HUES64 (cell line): Measurements from ENCODE around the gene RBM5.
A peak's percentile ranks its signal among the peaks of the same experiment; 100 is the strongest.

Experiments used
- H3K27ac ChIP-seq: 2 replicates; pipeline ENCODE4 v1.7.0; 2013; ENCODE audit warnings: low read depth, low read length, inconsistent platforms
- H3K27me3 ChIP-seq: 2 replicates; pipeline ENCODE4 v1.6.1; 2013; ENCODE audit warnings: mild to moderate bottlenecking, low read length; ENCODE audit not compliant: insufficient read depth
- H3K36me3 ChIP-seq: 2 replicates; pipeline ENCODE4 v1.6.1; 2013; ENCODE audit warnings: mild to moderate bottlenecking, low read length; ENCODE audit not compliant: insufficient read depth
- H3K4me1 ChIP-seq: 2 replicates; pipeline ENCODE4 v1.6.1; 2013; ENCODE audit warnings: mild to moderate bottlenecking, low read length, moderate library complexity; ENCODE audit not compliant: insufficient read depth
- H3K4me3 ChIP-seq: 2 replicates; pipeline ENCODE4 v1.5.1; 2013; ENCODE audit warnings: mild to moderate bottlenecking, low read length, moderate library complexity
- H3K9ac ChIP-seq: 2 replicates; pipeline ENCODE4 v1.6.1; 2013; ENCODE audit warnings: mild to moderate bottlenecking, low read depth, low read length
- H3K9me3 ChIP-seq: 2 replicates; pipeline ENCODE4 v1.6.1; 2013; ENCODE audit warnings: low read depth, low read length; ENCODE audit not compliant: insufficient read depth
- WGBS: fragments of 150-250, 120-280 bp; methylation state at CpG from one replicate; pipeline ENCODE4 v1.1.7; 2013; ENCODE audit warnings: missing lambda C conversion rate; 5-methylcytosine and 5-hydroxymethylcytosine counted together

Gene RBM5

GRCh38 chr3:50154840-50155490, 66.2 kb downstream of the RBM5 start, which contains the start of gene SEMA3F:
TSS of gene SEMA3F (plus strand) at chr3:50155324. CDS start at chr3:50159623, 4,299 bp downstream.
- Histone ChIP-seq H3K27me3 (peaks cover 31% of the 10 kb centered on the region), H3K4me1 (peaks cover 45% of the 10 kb centered on the region), H3K9me3 (no peaks in the 10 kb centered on the region), H3K27ac (no peak within 1 kb of the TSS), H3K4me3 (peak within 1 kb of the TSS; percentile 83), H3K9ac (peak within 1 kb of the TSS; percentile 68), H3K36me3 (peaks cover 10% of the 10 kb centered on the region)
- WGBS: under 1% methylated on average over 98 of the region's 98 CpGs

DNA sequence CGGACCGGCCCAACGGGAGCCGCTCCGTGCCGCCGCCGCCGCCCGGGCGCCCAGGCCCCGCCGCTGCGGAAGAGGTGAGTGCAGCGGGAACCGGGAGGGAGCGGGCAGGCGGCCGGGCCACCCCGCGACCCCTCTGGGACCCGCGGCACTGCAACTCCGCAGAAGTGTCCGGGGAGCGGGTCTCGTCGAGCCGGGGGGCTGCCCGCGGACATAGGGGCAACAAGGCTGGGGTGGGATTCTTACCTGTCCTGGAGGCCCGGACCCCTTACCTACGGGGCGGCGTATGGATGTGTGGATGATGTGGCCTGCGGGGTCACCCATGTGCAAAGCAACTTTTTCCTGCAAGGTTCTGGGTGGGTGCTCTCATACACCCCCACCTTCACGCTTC, 66.8 kb downstream of the RBM5 start:
- peaks cover 15% of the 10 kb centered on the region for H3K36me3 ChIP-seq
- H3K9me3 ChIP-seq: no peaks in the 10 kb centered on the region
- under 1% methylated on average over 37 of the region's 37 CpGs for WGBS
- peak overlapping the region; percentile 83 for H3K4me3 ChIP-seq
- peaks cover 40% of the 10 kb centered on the region for H3K4me1 ChIP-seq
- peaks cover 31% of the 10 kb centered on the region for H3K27me3 ChIP-seq
- peak overlapping the region; percentile 68 for H3K9ac ChIP-seq
- no peak overlapping the region for H3K27ac ChIP-seq

GRCh38 chr3:50155891-50156290, 67.2 kb downstream of the RBM5 start:
- H3K9ac ChIP-seq: peak overlapping the region; percentile 68

GRCh38 chr3:50156549-50157493, 68.1 kb downstream of the RBM5 start:
- WGBS: 14% methylated on average over 19 of the region's 20 CpGs
- Histone ChIP-seq H3K27ac (no peak overlapping the region), H3K4me1 (peaks cover 29% of the 10 kb centered on the region), H3K4me3 (peak overlapping the region; percentile 83), H3K9me3 (no peaks in the 10 kb centered on the region), H3K27me3 (peaks cover 31% of the 10 kb centered on the region), H3K9ac (peak overlapping the region; percentile 69), H3K36me3 (peaks cover 28% of the 10 kb centered on the region)

More at GRCh38 chr3:50155891-50156290, 67.2 kb downstream of the RBM5 start:
- Histone ChIP-seq H3K4me3 (peak overlapping the region; percentile 83), H3K36me3 (peaks cover 20% of the 10 kb centered on the region), H3K27ac (no peak overlapping the region), H3K9me3 (no peaks in the 10 kb centered on the region), H3K4me1 (peaks cover 37% of the 10 kb centered on the region), H3K27me3 (peaks cover 31% of the 10 kb centered on the region)
- WGBS: 10% methylated on average over 13 of the region's 13 CpGs

- Histone ChIP-seq H3K9me3 (no peaks in the 10 kb centered on the region), H3K27me3 (peaks cover 26% of the 10 kb centered on the region), H3K36me3 (peaks cover 40% of the 10 kb centered on the region), H3K9ac (no peak overlapping the region), H3K4me3 (no peak overlapping the region), H3K27ac (no peak overlapping the region), H3K4me1 (peaks cover 28% of the 10 kb centered on the region; the same call in 1 of the 2 replicates)
- 71% methylated on average over 12 of the region's 12 CpGs for WGBS
These were observed 69.3 kb downstream of the RBM5 start for GRCh38 chr3:50157827-50158529.

DNA sequence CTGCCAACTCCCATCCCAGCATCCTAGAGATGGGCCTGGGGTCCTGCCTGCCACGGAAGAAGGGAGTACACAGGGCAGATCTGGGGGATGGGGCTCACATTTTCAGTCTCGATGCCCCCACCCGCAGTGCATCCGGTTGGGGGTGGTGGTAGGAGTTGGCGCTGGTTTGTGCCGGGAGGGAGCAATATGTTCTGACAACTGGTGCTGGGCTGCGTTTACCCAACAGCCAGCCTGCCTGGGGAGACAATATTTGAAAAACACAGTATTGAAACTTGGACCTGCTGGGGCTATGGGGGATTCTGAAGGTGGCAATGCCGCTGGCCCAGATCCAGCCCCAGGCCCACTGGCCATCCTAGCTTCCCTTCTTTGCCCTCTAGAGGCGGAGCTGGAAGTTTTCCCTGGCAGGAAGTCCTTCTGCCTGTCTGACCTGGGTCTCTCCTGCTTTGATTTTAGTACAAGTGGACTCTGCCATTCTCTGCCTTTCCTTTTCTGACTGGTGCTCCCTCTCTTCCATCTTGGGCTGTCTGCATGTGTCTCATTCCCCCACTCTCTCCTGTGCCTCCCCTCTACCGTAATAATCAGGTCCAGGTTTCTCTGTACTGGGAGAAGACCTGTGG, 69.9 kb downstream of the RBM5 start:
- Histone ChIP-seq H3K27me3 (peaks cover 19% of the 10 kb centered on the region), H3K36me3 (peaks cover 45% of the 10 kb centered on the region), H3K4me3 (no peak overlapping the region), H3K27ac (no peak overlapping the region), H3K4me1 (peaks cover 28% of the 10 kb centered on the region; the same call in 1 of the 2 replicates), H3K9ac (no peak overlapping the region), H3K9me3 (no peaks in the 10 kb centered on the region)
- 84% methylated on average over 9 of the region's 10 CpGs for WGBS

DNA sequence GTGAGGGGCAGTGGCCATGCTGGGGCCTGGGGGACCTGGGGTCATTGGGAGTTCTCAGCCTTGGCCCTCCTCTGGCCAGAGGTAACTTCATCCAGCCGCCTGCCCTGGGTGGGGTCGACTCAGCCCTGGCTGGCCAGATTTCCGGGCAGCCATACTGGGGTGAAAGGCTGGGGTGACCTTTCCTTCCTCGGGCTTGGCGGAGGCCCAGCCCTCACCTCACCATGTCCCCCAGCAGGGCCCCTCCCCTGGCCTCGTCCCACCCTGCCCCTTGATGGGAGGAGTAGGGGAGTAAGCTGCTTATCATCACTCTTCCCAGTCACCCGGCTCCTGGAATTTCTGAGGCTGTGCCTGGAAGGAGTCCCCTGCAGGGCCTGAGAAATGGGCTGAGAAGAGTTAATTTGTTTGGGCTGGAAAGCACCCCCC, 71.9 kb downstream of the RBM5 start:
- no peaks in the 10 kb centered on the region for H3K9me3 ChIP-seq
- H3K36me3 ChIP-seq: peaks cover 45% of the 10 kb centered on the region
- no peak overlapping the region; the same call in 1 of the 2 replicates for H3K9ac ChIP-seq
- H3K27me3 ChIP-seq: peaks cover 9% of the 10 kb centered on the region
- H3K27ac ChIP-seq: no peak overlapping the region
- H3K4me1 ChIP-seq: peaks cover 32% of the 10 kb centered on the region
- 91% methylated on average over 5 of the region's 7 CpGs for WGBS
- H3K4me3 ChIP-seq: no peak overlapping the region

DNA sequence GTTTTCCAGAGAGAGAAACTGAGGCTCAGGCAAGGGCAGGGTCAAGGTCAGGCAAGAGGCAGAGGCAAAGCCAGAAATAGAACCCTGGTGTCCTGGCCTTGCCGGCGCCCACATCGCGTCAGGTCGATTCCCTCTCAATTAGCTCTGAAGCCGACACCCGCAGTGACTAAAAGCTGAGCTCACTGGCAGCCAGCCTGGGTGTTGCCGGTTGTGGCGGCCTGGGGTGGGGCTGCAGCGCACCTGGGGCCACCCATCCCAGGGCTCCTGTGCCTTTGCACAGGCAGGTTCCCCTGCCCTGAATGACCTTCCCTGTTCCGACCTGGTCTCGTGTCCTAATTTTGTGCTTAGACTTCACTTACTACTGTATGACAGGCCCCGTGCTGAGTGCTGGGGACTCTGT, 72.6 kb downstream of the RBM5 start:
- 89% methylated on average over 13 of the region's 13 CpGs for WGBS
- H3K9me3 ChIP-seq: no peaks in the 10 kb centered on the region
- H3K36me3 ChIP-seq: peaks cover 45% of the 10 kb centered on the region
- no peak overlapping the region for H3K9ac ChIP-seq
- H3K4me3 ChIP-seq: no peak overlapping the region
- peaks cover 35% of the 10 kb centered on the region for H3K4me1 ChIP-seq
- peaks cover 1% of the 10 kb centered on the region; the same call in 1 of the 2 replicates for H3K27me3 ChIP-seq
- no peak overlapping the region for H3K27ac ChIP-seq

GRCh38 chr3:50162034-50162883, 73.5 kb downstream of the RBM5 start:
- H3K4me3 ChIP-seq: no peak overlapping the region
- 87% methylated on average over 5 of the region's 5 CpGs for WGBS
- H3K9ac ChIP-seq: no peak overlapping the region
- no peak overlapping the region for H3K27ac ChIP-seq
- H3K36me3 ChIP-seq: peaks cover 45% of the 10 kb centered on the region
- no peaks in the 10 kb centered on the region for H3K9me3 ChIP-seq
- H3K27me3 ChIP-seq: no peaks in the 10 kb centered on the region
- peaks cover 38% of the 10 kb centered on the region for H3K4me1 ChIP-seq
